Ishikawa (cell line): ENCODE data around the gene KCNG4.

ENCODE experiments used
- MAX ChIP-seq: IDR thresholded peaks from 2 replicates; pipeline ENCODE4 v1.6.1; 2012
- RAD21 ChIP-seq: IDR thresholded peaks from 2 replicates; pipeline ENCODE4 v1.6.1; 2012; ENCODE audit warnings: low read depth
- TAF1 ChIP-seq: IDR thresholded peaks from 2 replicates; pipeline ENCODE4 v1.6.1; 2012; ENCODE audit warnings: low read depth, mild to moderate bottlenecking
- YY1 ChIP-seq: IDR thresholded peaks from 2 replicates; pipeline ENCODE4 v1.6.1; 2012; ENCODE audit warnings: low read depth
- TF ChIP-seq, protein P1 (sequence below): IDR thresholded peaks from 2 replicates; pipeline ENCODE4 v1.6.1; 2012

DNA sequence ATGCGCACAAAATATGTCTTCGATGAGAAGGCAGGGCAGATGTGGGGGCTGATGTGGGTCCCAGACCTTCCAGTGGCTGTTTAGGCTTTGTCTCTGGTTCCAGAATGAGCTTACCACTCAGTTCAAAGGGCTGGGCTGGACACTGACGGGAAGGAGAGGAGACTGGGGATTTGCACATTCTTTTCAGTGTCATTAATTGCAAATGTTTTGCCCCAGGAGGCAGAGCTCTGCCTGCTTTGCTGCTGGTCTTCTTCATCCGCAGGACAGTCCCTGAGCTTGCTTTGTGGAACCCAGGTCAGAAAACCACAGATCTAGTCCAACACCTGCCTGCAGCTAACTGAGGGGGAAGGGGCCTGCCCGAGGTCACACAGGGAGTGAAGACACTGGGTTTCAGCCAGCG lies 20.9 kb downstream of the KCNG4 start:
- no peak for TF ChIP-seq RAD21
- no peak for TF ChIP-seq MAX
- no peak for TF ChIP-seq YY1
- TF ChIP-seq TAF1 = no peak
- TF ChIP-seq, protein P1, sequence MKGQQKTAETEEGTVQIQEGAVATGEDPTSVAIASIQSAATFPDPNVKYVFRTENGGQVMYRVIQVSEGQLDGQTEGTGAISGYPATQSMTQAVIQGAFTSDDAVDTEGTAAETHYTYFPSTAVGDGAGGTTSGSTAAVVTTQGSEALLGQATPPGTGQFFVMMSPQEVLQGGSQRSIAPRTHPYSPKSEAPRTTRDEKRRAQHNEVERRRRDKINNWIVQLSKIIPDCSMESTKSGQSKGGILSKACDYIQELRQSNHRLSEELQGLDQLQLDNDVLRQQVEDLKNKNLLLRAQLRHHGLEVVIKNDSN = no peak
